HepG2 (cell line): ENCODE data around the gene HNRNPF. TPM values are rescaled to one million over a fixed set of nuclear protein-coding genes. Genes with fewer than 3 reads are reported as not detected.

Source experiments
- HDAC1 ChIP-seq: sonication (generic); formaldehyde crosslinking; IDR thresholded peaks from 2 replicates; pipeline ENCODE4 v1.5.1; 2020; ENCODE audit warnings: mild to moderate bottlenecking, missing genetic modification reagents
- HMGA1 ChIP-seq: sonication (generic); formaldehyde crosslinking; conservative IDR thresholded peaks from 2 replicates; pipeline ENCODE4 v1.4.0; 2020; ENCODE audit warnings: missing genetic modification reagents
- HOXD1 ChIP-seq: sonication (generic); formaldehyde crosslinking; IDR thresholded peaks from 2 replicates; pipeline ENCODE4 v1.5.0; 2020; ENCODE audit warnings: missing genetic modification reagents
- KDM2A ChIP-seq: sonication (generic); formaldehyde crosslinking; IDR thresholded peaks from 2 replicates; pipeline ENCODE4 v1.4.0; 2020; ENCODE audit warnings: low read depth, missing genetic modification reagents, borderline replicate concordance
- ZBTB20 ChIP-seq: sonication (generic); formaldehyde crosslinking; IDR thresholded peaks from 2 replicates; pipeline ENCODE4 v1.8.1; 2023; ENCODE audit warnings: missing genetic modification reagents, low read depth, mild to moderate bottlenecking, borderline replicate concordance
- ZMYM3 ChIP-seq: sonication (generic); formaldehyde crosslinking; IDR thresholded peaks from 2 replicates; pipeline ENCODE4 v1.5.1; 2020; ENCODE audit warnings: mild to moderate bottlenecking, missing genetic modification reagents
- polyA plus RNA-seq, 8 experiments: library from polyadenylated mRNA; depleted of rRNA in 3 of 8; stranded (reverse) in 7 of 8; unstranded in 1 of 8; fragments of >200 nt; fragmentation: Illumina TruSeq in 4 of 8; extraction: Trizol in 4 of 8; gene quantifications; 2 replicates each; pipeline versions ENCODE4 v1.2.1 to v1.2.3, GENCODE V29; 2011 to 2016; ENCODE audit warnings: low read depth in 4 of 8, missing spikeins in 1 of 8, mixed read lengths in 1 of 8; ENCODE audit not compliant: insufficient read depth in 1 of 8
- total RNA-seq, 5 experiments: library from RNA; depleted of rRNA; stranded (reverse); fragments of >200 nt; fragmentation: Illumina TruSeq; extraction: Trizol; gene quantifications; 2 replicates each; pipeline ENCODE4 v1.2.3, GENCODE V29; 2016; ENCODE audit warnings: low read depth in 1 of 5
- TF ChIP-seq, protein P1 (sequence below): sonication (generic); formaldehyde crosslinking; IDR thresholded peaks from 2 replicates; pipeline ENCODE4 v1.4.0; 2020; ENCODE audit warnings: low read depth, missing genetic modification reagents
- TF ChIP-seq, protein P2 (sequence below): sonication (generic); formaldehyde crosslinking; IDR thresholded peaks from 2 replicates; pipeline ENCODE4 v1.4.0; 2020; ENCODE audit warnings: missing genetic modification reagents
- TF ChIP-seq, protein P3 (sequence below): sonication (generic); formaldehyde crosslinking; conservative IDR thresholded peaks from 2 replicates; pipeline ENCODE4 v1.5.0; 2020; ENCODE audit warnings: missing genetic modification reagents
- TF ChIP-seq, protein P4 (sequence below): sonication (generic); formaldehyde crosslinking; IDR thresholded peaks from 2 replicates; pipeline ENCODE4 v1.4.0; 2020; ENCODE audit warnings: missing genetic modification reagents; ENCODE audit errors: not compliant biosample characterization
- TF ChIP-seq, protein P5 (sequence below): sonication (generic); formaldehyde crosslinking; IDR thresholded peaks from 2 replicates; pipeline ENCODE4 v1.4.0; 2020; ENCODE audit warnings: mild to moderate bottlenecking, missing genetic modification reagents, borderline replicate concordance

HNRNPF gene
- total and polyA plus RNA-seq, 2 of the 13 experiments (the other 11 are each of a cell fraction or from before 2014, with no cell fraction given), result 166 to 308 TPM

DNA sequence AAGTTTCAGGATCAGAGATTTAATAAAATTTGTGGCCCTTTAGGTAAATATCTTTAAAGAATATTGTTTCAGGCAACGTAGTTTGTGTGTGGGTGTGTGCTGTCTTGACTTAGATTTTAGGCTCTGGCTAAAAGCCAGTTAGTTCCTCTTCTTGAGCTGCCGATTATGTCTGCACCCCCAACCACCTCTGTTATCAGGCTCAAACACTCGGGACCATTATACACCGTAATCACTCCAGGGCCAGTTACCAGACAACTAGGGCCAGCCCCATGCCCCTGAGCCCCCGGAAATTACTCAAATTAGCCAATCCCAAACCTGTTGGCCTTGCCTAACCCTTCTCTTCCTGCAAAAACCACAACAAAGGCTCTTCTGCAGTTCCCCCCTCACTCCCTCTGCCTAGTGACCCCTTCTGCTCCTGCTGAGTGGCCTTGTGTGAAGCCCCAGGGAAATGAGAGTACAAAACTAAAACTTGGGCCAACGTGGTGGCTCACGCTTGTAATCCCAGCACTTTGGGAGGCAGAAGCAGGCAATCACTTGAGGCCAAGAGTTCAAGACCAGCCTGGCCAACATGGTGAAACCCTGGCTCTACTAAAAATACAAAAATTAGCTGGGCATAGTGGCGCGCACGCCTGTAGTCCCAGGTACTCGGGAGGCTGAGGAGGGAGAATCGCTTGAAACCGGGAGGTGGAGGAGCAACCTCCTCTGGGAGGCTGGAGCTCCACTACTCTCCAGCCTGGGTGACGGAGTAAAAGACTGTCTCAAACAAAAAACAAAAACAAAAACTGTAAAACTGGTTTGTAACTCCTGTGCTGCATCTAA is 9.2 kb upstream of the HNRNPF start (continued):
- TF ChIP-seq, protein P1, sequence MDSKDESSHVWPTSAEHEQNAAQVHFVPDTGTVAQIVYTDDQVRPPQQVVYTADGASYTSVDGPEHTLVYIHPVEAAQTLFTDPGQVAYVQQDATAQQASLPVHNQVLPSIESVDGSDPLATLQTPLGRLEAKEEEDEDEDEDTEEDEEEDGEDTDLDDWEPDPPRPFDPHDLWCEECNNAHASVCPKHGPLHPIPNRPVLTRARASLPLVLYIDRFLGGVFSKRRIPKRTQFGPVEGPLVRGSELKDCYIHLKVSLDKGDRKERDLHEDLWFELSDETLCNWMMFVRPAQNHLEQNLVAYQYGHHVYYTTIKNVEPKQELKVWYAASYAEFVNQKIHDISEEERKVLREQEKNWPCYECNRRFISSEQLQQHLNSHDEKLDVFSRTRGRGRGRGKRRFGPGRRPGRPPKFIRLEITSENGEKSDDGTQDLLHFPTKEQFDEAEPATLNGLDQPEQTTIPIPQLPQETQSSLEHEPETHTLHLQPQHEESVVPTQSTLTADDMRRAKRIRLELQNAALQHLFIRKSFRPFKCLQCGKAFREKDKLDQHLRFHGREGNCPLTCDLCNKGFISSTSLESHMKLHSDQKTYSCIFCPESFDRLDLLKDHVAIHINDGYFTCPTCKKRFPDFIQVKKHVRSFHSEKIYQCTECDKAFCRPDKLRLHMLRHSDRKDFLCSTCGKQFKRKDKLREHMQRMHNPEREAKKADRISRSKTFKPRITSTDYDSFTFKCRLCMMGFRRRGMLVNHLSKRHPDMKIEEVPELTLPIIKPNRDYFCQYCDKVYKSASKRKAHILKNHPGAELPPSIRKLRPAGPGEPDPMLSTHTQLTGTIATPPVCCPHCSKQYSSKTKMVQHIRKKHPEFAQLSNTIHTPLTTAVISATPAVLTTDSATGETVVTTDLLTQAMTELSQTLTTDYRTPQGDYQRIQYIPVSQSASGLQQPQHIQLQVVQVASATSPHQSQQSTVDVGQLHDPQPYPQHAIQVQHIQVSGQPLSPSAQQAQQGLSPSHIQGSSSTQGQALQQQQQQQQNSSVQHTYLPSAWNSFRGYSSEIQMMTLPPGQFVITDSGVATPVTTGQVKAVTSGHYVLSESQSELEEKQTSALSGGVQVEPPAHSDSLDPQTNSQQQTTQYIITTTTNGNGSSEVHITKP (CRISPR knock-in tag), result peak; percentile 87
- TF ChIP-seq ZBTB20 (CRISPR knock-in tag) (no peak), HDAC1 (CRISPR knock-in tag) (peak; percentile 60), KDM2A (peak; percentile 22; the same call in 1 of the 2 replicates), HOXD1 (CRISPR knock-in tag) (no peak), ZMYM3 (CRISPR knock-in tag) (peak; percentile 94), HMGA1 (CRISPR knock-in tag) (no peak)
- TF ChIP-seq, protein P2, sequence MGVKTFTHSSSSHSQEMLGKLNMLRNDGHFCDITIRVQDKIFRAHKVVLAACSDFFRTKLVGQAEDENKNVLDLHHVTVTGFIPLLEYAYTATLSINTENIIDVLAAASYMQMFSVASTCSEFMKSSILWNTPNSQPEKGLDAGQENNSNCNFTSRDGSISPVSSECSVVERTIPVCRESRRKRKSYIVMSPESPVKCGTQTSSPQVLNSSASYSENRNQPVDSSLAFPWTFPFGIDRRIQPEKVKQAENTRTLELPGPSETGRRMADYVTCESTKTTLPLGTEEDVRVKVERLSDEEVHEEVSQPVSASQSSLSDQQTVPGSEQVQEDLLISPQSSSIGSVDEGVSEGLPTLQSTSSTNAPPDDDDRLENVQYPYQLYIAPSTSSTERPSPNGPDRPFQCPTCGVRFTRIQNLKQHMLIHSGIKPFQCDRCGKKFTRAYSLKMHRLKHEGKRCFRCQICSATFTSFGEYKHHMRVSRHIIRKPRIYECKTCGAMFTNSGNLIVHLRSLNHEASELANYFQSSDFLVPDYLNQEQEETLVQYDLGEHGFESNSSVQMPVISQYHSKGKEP (CRISPR knock-in tag), result no peak
- TF ChIP-seq, protein P3, sequence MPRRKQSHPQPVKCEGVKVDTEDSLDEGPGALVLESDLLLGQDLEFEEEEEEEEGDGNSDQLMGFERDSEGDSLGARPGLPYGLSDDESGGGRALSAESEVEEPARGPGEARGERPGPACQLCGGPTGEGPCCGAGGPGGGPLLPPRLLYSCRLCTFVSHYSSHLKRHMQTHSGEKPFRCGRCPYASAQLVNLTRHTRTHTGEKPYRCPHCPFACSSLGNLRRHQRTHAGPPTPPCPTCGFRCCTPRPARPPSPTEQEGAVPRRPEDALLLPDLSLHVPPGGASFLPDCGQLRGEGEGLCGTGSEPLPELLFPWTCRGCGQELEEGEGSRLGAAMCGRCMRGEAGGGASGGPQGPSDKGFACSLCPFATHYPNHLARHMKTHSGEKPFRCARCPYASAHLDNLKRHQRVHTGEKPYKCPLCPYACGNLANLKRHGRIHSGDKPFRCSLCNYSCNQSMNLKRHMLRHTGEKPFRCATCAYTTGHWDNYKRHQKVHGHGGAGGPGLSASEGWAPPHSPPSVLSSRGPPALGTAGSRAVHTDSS (CRISPR knock-in tag), result no peak
- TF ChIP-seq, protein P4, sequence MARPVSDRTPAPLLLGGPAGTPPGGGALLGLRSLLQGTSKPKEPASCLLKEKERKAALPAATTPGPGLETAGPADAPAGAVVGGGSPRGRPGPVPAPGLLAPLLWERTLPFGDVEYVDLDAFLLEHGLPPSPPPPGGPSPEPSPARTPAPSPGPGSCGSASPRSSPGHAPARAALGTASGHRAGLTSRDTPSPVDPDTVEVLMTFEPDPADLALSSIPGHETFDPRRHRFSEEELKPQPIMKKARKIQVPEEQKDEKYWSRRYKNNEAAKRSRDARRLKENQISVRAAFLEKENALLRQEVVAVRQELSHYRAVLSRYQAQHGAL (CRISPR knock-in tag), result no peak
- TF ChIP-seq, protein P5, sequence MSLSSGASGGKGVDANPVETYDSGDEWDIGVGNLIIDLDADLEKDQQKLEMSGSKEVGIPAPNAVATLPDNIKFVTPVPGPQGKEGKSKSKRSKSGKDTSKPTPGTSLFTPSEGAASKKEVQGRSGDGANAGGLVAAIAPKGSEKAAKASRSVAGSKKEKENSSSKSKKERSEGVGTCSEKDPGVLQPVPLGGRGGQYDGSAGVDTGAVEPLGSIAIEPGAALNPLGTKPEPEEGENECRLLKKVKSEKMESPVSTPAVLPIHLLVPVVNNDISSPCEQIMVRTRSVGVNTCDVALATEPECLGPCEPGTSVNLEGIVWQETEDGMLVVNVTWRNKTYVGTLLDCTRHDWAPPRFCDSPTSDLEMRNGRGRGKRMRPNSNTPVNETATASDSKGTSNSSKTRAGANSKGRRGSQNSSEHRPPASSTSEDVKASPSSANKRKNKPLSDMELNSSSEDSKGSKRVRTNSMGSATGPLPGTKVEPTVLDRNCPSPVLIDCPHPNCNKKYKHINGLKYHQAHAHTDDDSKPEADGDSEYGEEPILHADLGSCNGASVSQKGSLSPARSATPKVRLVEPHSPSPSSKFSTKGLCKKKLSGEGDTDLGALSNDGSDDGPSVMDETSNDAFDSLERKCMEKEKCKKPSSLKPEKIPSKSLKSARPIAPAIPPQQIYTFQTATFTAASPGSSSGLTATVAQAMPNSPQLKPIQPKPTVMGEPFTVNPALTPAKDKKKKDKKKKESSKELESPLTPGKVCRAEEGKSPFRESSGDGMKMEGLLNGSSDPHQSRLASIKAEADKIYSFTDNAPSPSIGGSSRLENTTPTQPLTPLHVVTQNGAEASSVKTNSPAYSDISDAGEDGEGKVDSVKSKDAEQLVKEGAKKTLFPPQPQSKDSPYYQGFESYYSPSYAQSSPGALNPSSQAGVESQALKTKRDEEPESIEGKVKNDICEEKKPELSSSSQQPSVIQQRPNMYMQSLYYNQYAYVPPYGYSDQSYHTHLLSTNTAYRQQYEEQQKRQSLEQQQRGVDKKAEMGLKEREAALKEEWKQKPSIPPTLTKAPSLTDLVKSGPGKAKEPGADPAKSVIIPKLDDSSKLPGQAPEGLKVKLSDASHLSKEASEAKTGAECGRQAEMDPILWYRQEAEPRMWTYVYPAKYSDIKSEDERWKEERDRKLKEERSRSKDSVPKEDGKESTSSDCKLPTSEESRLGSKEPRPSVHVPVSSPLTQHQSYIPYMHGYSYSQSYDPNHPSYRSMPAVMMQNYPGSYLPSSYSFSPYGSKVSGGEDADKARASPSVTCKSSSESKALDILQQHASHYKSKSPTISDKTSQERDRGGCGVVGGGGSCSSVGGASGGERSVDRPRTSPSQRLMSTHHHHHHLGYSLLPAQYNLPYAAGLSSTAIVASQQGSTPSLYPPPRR, result peak; percentile 63; the same call in 1 of the 2 replicates
